ENCODE measurements around the gene VPS37C.
A peak's percentile ranks its signal among the peaks of the same experiment; 100 is the strongest.
"Not testable (repeated sequence)": the region's sequence is repeated elsewhere in the genome, so short reads cannot be mapped to it uniquely, and the experiment has no call there.

VPS37C gene

GRCh38 chr11:61174949-61175348 is 13.7 kb upstream of the VPS37C start:
- no peak for DNase-seq

DNA sequence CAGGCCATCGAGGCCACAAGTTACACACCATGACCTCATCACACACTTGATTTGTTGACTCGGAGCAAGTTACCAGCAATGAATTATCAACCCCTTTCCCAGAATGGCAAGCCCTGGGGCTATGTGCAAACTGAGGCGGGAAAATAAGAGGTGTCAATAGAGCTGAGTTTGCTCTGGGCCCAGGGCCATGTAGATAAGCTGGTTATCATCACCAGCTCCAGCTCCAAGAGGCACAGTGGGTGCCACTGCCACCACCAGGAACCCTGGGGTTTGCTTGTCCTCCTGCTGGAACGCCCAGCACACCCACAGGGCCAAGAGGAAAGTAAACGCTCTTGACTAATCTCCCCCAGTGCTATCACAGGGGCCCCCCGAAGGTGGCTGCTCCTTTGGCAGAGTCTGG is 13.0 kb upstream of the VPS37C start:
- no peak for DNase-seq

GRCh38 chr11:61173456-61173855 is 12.2 kb upstream of the VPS37C start:
- no peak for DNase-seq

- no peak for DNase-seq
Observed at GRCh38 chr11:61172888-61173287, 11.7 kb upstream of the VPS37C start.

DNA sequence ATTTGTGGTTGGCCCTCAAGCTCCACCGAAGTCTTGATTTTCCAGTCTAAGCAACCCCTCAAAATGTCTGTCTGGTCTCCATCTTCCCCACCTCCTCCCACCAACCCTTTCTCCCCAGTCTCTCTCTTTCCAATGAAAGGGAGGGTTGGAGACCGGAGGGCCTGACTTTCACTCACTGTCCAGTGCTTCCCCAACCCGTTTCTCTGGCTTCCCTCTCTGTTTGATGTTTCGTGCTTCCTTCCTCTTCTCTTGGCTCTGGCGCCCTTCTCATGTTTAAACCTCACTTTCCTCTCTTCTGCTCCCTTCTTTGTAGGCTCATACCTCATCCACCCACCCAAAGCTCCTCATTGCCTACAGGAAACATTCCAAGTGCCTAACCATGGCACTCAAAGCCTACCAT is 11.1 kb upstream of the VPS37C start:
- no peak for DNase-seq

DNA sequence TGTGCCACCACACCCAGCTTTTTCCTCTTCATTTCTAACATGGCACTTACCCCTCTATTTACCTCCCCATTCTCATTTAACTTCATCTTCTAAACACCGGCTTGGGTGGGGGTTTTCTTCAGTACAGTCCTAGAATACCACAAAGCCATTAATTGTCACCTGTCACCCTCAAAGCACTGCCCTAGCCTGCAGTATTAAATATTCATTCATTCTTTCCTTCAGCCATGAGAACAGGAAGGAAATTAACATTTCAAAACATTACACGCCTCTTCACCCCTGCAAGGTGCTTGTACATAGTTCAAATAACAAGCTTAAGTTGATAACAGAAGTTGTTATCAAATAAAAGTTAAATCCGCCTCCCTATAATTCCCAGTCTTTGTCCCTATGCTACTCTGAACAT is 10.7 kb upstream of the VPS37C start:
- DNase-seq = no peak

DNA sequence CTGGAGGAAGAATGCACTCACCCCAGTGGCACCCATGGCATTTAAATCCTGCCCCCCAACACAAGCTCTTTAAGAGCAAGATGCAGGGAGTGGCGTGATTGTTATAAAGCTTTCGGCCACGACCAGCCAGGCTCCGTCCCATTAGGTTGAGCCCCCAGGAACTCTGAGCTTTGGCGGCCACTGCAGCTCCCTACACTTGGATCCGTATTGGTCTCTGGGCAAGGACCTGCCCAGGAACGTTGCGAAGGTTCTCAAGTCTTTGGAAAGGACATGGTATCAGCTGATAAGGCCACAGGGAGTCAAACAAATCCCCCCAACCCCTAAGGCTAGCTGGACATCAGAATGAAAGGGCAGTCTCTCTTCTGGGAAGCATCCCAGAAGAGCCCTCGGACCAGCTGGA is 9.3 kb upstream of the VPS37C start:
- no peak for DNase-seq

- no peak for DNase-seq
Observed at GRCh38 chr11:61168800-61169199, 7.6 kb upstream of the VPS37C start.

DNA sequence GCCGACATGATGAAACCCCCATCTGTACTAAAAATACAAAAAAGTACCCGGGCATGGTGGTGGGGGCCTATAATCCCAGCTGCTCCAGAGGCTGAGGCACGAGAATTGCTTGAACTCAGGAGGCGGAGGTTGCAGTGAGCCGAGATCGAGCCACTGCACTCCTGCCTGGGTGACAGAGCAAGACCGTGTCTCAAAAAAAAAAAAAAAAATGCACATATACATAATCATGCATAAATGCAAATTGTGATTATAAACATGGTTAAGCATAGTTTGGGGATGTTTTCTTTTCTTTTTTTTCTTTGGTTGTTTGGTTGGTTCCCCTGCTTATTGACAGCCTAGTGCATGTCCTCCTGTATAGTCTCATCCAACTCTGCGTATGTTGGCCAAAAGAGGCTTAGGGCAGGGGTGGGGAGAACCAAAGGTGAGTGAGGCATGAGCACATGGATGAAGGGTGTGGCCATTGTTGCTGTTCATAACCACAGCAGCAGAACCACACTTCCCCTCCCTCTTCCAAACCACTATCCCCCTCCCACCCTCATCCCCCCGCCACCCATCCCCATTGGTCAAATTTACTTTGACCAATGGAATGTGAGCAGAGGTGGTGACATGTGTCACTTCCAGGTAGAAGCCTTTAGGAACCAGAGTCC is 6.9 kb upstream of the VPS37C start:
- DNase-seq = no peak

- not testable (repeated sequence) for DNase-seq
Observed at GRCh38 chr11:61166331-61166730, 5.1 kb upstream of the VPS37C start.

DNA sequence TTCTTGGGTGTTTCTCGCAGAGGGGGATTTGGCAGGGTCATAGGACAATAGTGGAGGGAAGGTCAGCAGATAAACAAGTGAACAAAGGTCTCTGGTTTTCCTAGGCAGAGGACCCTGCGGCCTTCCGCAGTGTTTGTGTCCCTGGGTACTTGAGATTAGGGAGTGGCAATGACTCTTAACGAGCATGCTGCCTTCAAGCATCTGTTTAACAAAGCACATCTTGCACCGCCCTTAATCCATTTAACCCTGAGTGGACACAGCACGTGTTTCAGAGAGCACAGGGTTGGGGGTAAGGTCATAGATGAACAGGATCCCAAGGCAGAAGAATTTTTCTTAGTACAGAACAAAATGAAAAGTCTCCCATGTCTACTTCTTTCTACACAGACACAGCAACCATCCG is 4.6 kb upstream of the VPS37C start:
- DNase-seq = not testable (repeated sequence)

GRCh38 chr11:61164606-61165424 is 3.6 kb upstream of the VPS37C start:
- DNase-seq = no peak

GRCh38 chr11:61163714-61164605 is 2.7 kb upstream of the VPS37C start:
- no peak for DNase-seq

- no peak for DNase-seq
Observed at GRCh38 chr11:61163021-61163420, 1.8 kb upstream of the VPS37C start.

DNA sequence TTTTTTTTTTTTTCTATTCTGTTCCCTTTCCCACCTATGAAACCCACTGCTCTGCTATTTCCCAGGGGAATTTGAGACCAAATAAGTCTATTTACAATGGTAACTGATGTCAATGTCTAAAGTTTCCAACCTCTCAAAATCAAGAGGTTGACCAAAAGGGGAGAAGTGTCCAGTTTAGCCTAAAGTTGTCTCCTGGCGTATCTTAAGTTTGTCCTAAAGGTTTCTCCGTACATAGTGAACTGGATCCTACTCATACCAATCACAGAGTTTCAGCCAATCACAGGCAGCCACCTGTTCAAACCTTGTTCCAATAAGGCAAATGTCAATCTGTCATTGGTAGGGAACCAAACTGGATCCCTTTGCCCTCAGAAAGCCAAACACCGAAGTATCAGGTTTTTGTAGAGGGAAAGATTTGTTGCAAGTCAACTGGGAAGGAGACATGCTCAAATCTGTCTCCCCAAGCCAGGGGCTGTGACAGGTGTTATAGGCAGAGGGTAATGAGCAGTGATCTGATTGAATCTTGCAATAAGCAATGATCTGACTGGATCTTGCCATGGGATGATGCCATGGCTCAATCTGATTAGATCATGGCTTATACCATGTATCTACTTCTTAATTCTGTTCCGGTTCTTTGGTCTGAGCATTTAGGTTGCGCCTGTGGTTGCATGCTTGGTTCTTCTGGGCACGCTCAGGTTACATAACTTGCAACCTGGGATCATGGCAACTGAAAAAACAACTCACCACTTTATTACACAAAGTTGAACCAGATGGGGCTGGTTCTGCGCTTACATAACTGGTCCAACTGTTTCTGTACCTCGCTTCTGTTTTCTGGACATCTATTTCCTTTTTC is 1.1 kb upstream of the VPS37C start:
- DNase-seq = peak in 13 of 51 donors; percentile 9 to 75 (median 23)

GRCh38 chr11:61160487-61161189 is 588 bp downstream of the VPS37C start:
- no peak for DNase-seq

DNA sequence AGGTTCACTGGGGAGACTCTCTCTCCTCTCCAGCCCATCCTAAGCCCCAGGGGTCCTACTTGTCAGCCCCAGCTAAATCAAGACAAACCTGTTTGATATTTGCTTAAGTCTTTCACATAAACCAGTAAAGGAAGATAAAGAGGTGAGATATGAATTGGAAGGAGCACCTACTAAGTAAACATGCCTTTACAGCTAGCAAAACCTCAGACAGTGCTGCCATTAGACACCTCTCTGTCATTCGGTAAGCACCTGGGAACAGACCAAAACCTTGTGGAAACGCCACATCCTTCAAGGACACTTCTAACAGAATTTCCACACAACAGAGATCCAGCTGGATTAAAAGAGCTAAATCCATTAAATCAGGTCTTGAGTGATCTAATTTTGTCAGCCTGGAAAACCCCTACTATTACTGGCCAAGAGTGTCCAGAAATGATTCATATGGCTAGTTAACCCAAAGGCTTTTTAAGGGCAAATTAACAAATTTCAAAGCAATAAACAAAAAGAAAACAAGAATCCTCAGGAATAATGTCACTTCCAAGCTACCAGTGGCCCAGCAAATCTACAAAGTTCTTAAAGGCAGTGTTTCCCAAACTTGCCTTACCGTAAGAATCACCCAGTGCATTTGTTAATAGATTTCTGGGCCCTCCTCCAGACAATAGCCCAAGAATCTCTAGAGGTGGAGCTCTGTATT is 2.4 kb downstream of the VPS37C start:
- no peak for DNase-seq

- no peak for DNase-seq
Observed at GRCh38 chr11:61157743-61158142, 3.5 kb downstream of the VPS37C start.

GRCh38 chr11:61155741-61156140 is 5.5 kb downstream of the VPS37C start:
- no peak for DNase-seq

- no peak for DNase-seq
Observed at GRCh38 chr11:61155312-61155711, 5.9 kb downstream of the VPS37C start.

Data from hypothalamus (tissue), 51 donors.